HG03354 (cell line): ENCODE results near the gene PALM3.

ENCODE experiments used
- ATAC-seq: cut with Tn5 transposase; IDR thresholded peaks from one replicate; pipeline ENCODE4 v1.9.1; 2021; ENCODE audit warnings: mild to moderate bottlenecking; ENCODE audit not compliant: unreplicated experiment, poor library complexity, severe bottlenecking

Gene PALM3

GRCh38 chr19:14005349-14006084 is 56.4 kb downstream of the PALM3 start:
- peak; percentile 32 for ATAC-seq

- ATAC-seq: no peak
Measured at GRCh38 chr19:14004619-14005348, 57.1 kb downstream of the PALM3 start.
